MCF 10A (cell line): ENCODE data around the gene SLC31A2. TPM values are rescaled to one million over a fixed set of nuclear protein-coding genes. Genes with fewer than 3 reads are reported as not detected.

Experiments used
- BruUV-seq: library from RNA; stranded (reverse); fragments of 400-500 nt; replicated peaks from 2 replicates; lab custom pipeline; 2021; lab: Mats Ljungman, UMichigan
- CTCF ChIA-PET: fragments of 300-600 bp; sonication (Branson Sonifier 250); formaldehyde crosslinking; extraction: SDS; loops from one replicate; lab custom pipeline; 2021; ENCODE audit warnings: antibody characterized with exemption, inconsistent platforms; lab: Yijun Ruan, JAX
- POLR2A ChIA-PET: fragments of 300-600, 350-650 bp; sonication (Branson Sonifier 250); formaldehyde crosslinking; extraction: SDS; loops from one replicate; lab custom pipeline; 2020; ENCODE audit warnings: antibody characterized with exemption, inconsistent platforms; lab: Yijun Ruan, JAX
- DNase-seq: peaks from one replicate; pipeline ENCODE4 v3.0.0-alpha.2; 2018; ENCODE audit not compliant: unreplicated experiment
- H3K27ac Mint-ChIP-seq: one replicate; pipeline ENCODE4 v1.8.0; 2022; ENCODE audit warnings: mild to moderate bottlenecking, low read depth, mixed read lengths; ENCODE audit not compliant: unreplicated experiment
- H3K27me3 Mint-ChIP-seq: one replicate; pipeline ENCODE4 v1.8.0; 2022; ENCODE audit warnings: mixed read lengths; ENCODE audit not compliant: insufficient read depth, unreplicated experiment
- H3K36me3 Mint-ChIP-seq: one replicate; pipeline ENCODE4 v1.8.0; 2022; ENCODE audit warnings: mild to moderate bottlenecking, moderate library complexity, mixed read lengths; ENCODE audit not compliant: insufficient read depth, unreplicated experiment
- H3K4me1 Mint-ChIP-seq: one replicate; pipeline ENCODE4 v1.8.0; 2022; ENCODE audit warnings: mixed read lengths; ENCODE audit not compliant: insufficient read depth, unreplicated experiment
- H3K4me3 Mint-ChIP-seq: one replicate; pipeline ENCODE4 v1.8.0; 2022; ENCODE audit warnings: mild to moderate bottlenecking, moderate library complexity, mixed read lengths; ENCODE audit not compliant: unreplicated experiment
- H3K9me3 Mint-ChIP-seq: one replicate; pipeline ENCODE4 v1.8.0; 2022; ENCODE audit warnings: mixed read lengths; ENCODE audit not compliant: unreplicated experiment
- intact Hi-C: fragments of 100-400 bp; cut with micrococcal nuclease; formaldehyde crosslinking; loops from 2 replicates; pipeline ENCODE4 v1.14.1; 2022
- total RNA-seq: library from RNA; stranded (reverse); gene quantifications from 2 replicates; pipeline ENCODE4 v1.2.3, GENCODE V29; 2022
- TF ChIP-seq, protein P1 (sequence below): fragments of 200-600 bp; IDR thresholded peaks from one replicate; pipeline ENCODE4 v1.8.0; 2022; ENCODE audit warnings: antibody characterized with exemption, mild to moderate bottlenecking; ENCODE audit not compliant: unreplicated experiment

SLC31A2 gene
- total RNA-seq, 1 experiment from 2014 or later, result 16.1 TPM

GRCh38 chr9:113210815-113211214 is 60.0 kb downstream of the SLC31A2 start:
- Mint-ChIP-seq H3K4me3 (no peak overlapping the region), H3K27me3 (no peaks in the 10 kb centered on the region), H3K4me1 (peaks cover 9% of the 10 kb centered on the region), H3K36me3 (peaks cover 42% of the 10 kb centered on the region), H3K27ac (no peak overlapping the region), H3K9me3 (no peaks in the 10 kb centered on the region)
- ChIA-PET POLR2A (interaction anchor here (0.6 to 1.1 kb wide), 2 partner anchors 9 to 48 kb away, joined by 3 read pairs; no protein-coding TSS in a partner anchor), CTCF (no interaction called here)
- TF ChIP-seq, protein P1, sequence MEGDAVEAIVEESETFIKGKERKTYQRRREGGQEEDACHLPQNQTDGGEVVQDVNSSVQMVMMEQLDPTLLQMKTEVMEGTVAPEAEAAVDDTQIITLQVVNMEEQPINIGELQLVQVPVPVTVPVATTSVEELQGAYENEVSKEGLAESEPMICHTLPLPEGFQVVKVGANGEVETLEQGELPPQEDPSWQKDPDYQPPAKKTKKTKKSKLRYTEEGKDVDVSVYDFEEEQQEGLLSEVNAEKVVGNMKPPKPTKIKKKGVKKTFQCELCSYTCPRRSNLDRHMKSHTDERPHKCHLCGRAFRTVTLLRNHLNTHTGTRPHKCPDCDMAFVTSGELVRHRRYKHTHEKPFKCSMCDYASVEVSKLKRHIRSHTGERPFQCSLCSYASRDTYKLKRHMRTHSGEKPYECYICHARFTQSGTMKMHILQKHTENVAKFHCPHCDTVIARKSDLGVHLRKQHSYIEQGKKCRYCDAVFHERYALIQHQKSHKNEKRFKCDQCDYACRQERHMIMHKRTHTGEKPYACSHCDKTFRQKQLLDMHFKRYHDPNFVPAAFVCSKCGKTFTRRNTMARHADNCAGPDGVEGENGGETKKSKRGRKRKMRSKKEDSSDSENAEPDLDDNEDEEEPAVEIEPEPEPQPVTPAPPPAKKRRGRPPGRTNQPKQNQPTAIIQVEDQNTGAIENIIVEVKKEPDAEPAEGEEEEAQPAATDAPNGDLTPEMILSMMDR, result no peak
- intact Hi-C loops, result no loop called here
- no TSS peak for BruUV-seq
- no peak for DNase-seq

Other genes starting within 250 kb of the SLC31A2 start
- gene ZNF883, start 138.8 kb upstream of the SLC31A2 start, total RNA-seq, result 0.51 and 0.59 TPM in 2 replicates
- gene ZFP37, start 94.3 kb upstream of the SLC31A2 start, total RNA-seq, result 3.5 and 4.0 TPM in 2 replicates
- 32.2 and 32.6 TPM in 2 replicates for gene FKBP15, start 70.3 kb downstream of the SLC31A2 start, total RNA-seq
- 56.3 and 69.4 TPM in 2 replicates for gene SLC31A1, start 70.5 kb downstream of the SLC31A2 start, total RNA-seq
- gene CDC26, start 124.6 kb downstream of the SLC31A2 start, total RNA-seq, result 51.6 and 64.8 TPM in 2 replicates
- 35.6 and 37.3 TPM in 2 replicates for gene PRPF4, start 124.7 kb downstream of the SLC31A2 start, total RNA-seq
- not detected in 2 replicates for gene RNF183, start 152.4 kb downstream of the SLC31A2 start, total RNA-seq
- gene WDR31, start 189.3 kb downstream of the SLC31A2 start, total RNA-seq, result 2.3 and 2.9 TPM in 2 replicates
- 0.17 and 0.21 TPM in 2 replicates for gene BSPRY, start 198.5 kb downstream of the SLC31A2 start, total RNA-seq
- gene HDHD3, start 226.0 kb downstream of the SLC31A2 start, total RNA-seq, result 10.1 and 11.5 TPM in 2 replicates